Stimulated activated CD4-positive, alpha-beta T cell treated with anti-CD3 and anti-CD28 coated beads, Interleukin-15, amount 100 ng/mL, for 24 hours (primary cell): ENCODE data around the gene IMPA2.
A peak's percentile ranks its signal among the peaks of the same experiment; 100 is the strongest.
"Not testable (repeated sequence)": the region's sequence is repeated elsewhere in the genome, so short reads cannot be mapped to it uniquely, and the experiment has no call there.

Experiments
- DNase-seq: peaks from one replicate; pipeline ENCODE4 v3.0.0-alpha.2; 2020

Gene IMPA2

DNA sequence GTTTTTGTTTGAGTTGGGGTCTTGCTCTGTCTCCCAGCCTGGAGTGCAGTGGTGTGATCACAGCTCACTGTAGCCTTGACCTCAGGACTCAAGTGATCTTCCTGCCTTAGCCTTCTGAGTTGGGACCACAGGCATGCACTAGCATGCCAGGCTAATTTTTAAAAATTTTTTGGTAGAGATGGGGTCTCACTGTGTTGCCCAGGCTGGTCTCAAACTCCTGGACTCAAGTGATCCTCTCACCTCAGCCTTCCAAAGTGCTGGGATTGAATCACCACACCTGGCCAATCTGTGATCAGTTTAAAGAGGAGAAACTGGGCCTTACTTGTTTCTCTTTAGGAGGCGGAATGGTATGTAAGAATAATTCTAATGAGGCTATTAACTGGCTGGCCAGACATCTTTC is 49.9 kb downstream of the IMPA2 start:
- DNase-seq = no peak

DNA sequence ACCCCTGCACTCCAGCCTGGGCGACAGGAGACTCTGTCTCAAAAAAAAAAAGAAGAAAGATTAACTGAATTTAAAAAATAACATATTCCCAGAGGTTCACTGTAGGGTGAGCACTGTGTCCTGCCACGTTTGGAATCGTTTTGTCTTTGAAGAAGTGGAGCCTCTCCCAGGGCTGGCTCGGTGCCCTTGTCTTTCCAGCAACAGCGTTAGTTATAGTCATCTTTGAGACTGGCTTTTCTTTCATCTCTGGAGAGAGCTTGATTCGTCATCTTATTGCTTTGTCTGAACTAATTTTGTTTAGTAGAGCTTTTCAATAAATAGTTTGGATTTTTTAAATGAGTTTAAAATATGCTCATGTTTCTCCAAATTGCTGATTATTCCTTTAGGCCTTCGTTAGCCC is 50.5 kb downstream of the IMPA2 start:
- DNase-seq = no peak

DNA sequence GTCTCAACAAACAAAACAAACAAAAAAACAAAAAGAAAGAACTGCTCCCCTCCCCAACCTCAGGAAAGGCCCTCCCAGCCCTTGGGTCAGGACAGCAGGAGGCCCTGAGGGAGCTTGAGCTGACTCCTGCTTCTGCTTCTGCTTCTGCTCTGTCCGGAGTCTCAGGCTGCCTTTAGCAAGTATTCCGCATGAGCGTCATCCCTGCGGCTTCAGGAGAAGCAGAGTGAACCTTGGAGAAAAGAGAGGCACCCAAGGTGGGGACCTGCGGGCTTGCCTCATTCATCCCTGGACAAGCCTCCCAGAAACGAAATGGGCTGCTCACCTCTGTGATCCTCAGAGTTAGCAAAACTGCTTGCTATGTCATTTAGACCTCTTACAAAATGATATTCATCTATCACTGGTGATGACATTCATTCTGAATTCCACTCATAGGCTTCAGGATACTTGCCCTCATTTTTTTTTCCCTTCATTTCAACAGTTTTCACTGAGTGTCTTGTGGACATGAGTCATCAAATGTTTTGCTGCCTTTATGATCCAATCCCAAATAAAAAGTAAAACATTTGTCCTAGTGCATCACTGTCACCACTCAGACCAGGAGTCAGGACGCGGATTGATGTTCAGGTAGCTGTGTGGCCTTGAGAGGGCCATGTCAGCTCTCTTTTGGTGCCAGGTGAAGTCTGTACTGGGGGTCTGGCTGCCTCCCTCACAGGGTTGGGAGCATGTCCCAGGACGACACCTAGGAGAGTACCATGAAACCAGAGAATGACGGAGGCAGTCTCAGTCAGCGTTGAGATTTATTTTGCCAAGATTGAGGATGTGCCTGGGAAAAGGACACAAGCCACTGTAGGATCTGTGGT is 51.7 kb downstream of the IMPA2 start:
- no peak for DNase-seq

- DNase-seq = no peak
These were observed 52.3 kb downstream of the IMPA2 start for GRCh38 chr18:12033643-12034025.

- DNase-seq = no peak
These were observed 53.2 kb downstream of the IMPA2 start for GRCh38 chr18:12034241-12035100.

GRCh38 chr18:12035481-12035880 is 54.2 kb downstream of the IMPA2 start:
- no peak for DNase-seq

DNA sequence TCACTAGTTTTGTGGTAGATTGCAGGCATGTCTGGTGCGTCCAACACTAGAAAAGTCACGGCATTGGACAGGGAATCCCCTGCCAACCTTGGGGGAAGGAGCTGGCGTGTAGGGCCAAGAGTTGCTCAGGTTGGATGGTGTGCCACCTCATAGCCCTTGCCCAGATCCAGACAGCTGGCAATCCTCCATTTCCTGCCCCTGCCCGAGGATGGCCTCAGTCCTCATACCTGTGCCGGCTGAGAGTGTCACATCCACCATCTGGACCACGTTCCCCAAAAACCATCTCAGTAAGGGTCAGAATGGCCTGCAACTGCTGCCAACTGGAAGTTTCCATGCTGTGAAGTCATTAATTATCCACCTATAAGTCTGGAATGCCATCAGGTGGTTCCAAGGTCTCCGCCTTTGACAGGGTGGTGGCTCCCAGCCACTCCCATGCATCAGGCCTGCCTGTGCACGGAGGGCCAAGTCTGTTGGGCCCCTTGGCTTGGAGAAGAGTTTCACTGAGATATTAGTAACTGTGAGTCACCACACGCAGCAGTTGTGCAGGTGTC is 55.0 kb downstream of the IMPA2 start:
- DNase-seq = no peak

GRCh38 chr18:12038082-12038638 is 56.9 kb downstream of the IMPA2 start:
- DNase-seq = peak; percentile 56

DNA sequence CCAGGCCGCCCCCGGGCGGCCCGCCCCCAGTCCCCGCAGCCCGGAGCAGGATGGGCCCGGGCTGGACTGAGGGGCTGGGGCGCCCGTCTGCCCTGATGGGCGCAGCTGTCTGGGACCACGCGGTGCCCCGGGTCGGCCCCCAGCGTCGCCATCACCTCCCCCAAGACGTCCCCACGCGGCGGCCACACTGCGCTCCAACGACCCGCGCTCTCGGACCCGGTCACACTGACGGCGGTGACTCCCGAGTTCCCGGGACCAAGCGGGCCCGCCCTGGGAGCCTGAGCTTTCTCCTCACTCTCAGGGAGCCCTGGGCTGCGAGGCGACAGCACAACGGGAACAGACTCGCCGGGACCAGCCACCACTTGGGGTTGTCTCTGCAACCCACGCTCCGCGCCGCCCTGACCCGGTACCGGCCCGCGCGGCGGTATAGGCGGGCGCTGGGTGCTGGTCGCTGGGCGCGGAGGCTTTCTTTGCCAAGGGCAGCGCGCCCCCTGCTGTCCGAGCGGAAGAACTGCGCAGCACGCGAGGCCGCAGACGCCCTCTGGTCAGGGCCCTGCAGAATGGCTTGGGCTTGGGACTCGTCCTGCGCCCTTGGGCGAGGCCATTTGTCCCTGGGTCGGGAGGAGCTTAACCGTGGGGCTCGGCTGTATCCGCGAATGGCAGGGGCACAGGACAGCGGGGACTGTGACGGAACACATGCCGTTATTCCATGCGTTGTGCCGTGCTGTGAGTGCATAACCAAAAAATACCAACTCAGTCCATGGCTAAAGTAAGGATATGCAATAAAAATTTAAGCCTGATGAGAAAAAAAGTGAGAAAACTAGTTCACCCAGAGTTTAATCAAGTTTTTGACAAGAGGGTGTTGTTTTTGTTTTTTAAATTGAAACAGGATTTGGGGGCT is 57.6 kb downstream of the IMPA2 start:
- peak; percentile 81 for DNase-seq

- not testable (repeated sequence) for DNase-seq
These were observed 58.2 kb downstream of the IMPA2 start for GRCh38 chr18:12039540-12039930.

DNA sequence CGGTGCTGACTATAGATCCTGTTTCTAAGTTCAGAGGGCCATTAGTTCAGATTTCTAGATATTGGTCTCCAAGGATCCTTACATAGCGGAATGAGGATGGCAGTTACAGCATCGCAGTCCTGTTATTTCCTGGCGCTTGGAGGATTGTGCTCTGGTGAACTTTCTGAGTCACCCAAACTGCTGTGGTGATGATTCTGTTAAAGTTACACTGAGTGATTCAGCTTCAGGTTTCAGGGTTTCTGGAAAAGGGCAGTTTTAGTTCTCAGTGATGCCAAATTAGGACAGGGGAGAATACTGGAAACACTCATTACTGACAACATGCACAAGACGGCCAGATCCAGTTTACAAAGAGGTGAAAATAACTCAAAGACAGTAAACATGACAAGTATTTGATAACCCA is 60.3 kb downstream of the IMPA2 start:
- DNase-seq = peak; percentile 17

DNA sequence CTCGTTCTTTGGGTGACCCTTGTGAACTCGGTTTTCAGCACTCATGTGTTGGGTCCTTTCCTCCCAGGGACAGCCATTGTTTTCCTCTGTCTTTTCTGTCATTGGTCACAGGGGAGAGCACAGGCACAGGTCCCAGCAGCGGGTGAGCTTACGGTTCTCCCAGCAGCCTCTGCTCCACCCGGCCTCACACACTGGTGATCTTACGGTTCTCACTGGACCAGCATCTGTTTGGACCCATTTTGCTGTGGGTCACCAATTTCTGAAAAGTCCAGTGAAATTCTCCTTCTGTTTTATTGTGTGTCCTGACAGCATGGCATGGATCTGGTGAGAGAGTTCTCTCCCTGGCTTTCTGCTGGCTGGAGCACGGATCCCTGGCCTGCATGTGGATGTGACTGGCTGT is 62.5 kb downstream of the IMPA2 start:
- DNase-seq = no peak

GRCh38 chr18:12044591-12044990 is 63.3 kb downstream of the IMPA2 start:
- DNase-seq = no peak

GRCh38 chr18:12046046-12046750 is 64.9 kb downstream of the IMPA2 start:
- no peak for DNase-seq

- no peak for DNase-seq
These were observed 65.5 kb downstream of the IMPA2 start for GRCh38 chr18:12046751-12047335.

DNA sequence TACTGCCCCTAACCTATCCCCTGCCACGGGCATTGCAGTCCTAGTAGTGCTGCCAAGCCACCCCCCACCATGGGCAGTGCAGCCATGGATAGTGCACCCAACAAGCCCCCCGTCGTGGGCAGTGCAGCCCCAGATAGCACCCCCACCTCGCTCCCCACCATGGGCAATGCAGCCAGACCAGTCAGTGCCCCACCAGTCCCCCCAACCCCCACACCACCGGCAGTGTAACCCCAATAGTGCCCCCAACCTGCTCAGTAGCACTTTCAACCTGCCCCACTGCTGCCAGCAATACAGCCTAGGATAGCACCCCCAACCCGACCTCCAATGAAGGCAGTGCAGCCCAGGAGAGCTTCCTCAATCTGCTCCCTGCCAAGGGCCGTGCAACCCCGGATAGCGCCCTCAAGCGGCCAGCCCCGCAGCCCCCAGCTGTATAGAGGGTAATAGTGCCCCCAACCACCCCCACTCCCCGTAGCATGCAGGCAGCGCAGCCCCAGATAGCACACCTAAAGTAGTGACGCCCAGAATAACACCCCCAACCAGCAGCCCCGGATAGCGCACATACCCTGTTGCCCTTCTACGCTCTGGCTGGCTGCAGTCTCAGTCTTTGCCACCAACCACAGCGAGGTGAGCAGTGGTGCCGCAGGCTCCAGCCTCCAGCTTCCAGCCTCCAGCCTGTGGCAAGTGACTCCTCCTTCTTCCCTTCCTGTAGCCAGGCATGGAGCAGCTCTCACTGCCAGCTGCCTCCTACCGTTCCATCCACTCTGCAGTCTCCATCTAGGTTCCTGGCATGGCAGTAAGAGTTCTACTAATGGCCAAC is 66.9 kb downstream of the IMPA2 start:
- DNase-seq = no peak

- no peak for DNase-seq
These were observed 67.5 kb downstream of the IMPA2 start for GRCh38 chr18:12048827-12049175.

DNA sequence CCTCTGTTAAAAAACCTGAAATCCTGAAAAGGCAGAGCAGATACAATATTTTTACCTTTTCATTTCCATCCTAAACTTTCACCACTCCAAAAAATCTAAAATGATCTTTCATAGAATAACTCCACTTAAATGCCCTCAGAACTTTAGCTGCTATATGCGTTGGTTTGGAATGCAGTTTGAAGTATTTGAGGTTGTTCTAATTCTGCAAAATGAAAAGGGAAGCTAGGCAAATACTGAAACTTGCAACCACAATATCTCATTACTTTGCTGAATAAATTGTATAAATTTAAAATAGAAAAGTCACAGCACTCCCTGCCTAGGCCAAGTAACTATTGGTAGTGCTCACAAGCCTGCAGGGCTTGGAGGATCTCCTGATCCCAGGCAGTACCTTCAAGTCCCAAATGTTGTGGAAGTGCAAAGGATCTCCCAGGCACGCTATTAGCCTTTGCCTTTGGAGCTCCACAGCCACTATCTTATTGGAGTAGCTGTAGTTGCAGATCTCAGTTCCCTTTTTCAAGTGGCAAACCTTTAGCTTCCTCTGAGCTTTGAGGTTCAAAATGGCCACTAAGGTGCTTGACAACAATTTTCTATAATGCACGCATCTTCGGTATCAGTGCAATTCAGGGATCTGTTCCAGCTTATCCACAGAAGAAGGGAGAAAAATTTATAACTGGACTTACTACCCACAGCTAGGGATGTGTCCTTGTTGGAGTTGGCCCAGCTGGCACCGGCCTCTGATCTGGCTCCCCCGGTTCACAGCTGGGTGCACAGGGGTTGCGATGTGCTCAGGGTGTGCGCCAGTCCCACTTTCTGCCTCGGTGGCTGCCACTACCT is 68.9 kb downstream of the IMPA2 start:
- DNase-seq = no peak

GRCh38 chr18:12052866-12053265 is 71.6 kb downstream of the IMPA2 start:
- DNase-seq = no peak

GRCh38 chr18:12053289-12053688 is 72.0 kb downstream of the IMPA2 start:
- no peak for DNase-seq
